ENCODE results near the gene ASF1B. TPM values are rescaled to one million over a fixed set of nuclear protein-coding genes. Genes with fewer than 3 reads are reported as not detected.

The ASF1B gene
- total and polyA plus RNA-seq, 2 donors (not counting 3 experiments of a cell fraction or from before 2014, with no cell fraction given), result 39.1 to 42.4 TPM

DNA sequence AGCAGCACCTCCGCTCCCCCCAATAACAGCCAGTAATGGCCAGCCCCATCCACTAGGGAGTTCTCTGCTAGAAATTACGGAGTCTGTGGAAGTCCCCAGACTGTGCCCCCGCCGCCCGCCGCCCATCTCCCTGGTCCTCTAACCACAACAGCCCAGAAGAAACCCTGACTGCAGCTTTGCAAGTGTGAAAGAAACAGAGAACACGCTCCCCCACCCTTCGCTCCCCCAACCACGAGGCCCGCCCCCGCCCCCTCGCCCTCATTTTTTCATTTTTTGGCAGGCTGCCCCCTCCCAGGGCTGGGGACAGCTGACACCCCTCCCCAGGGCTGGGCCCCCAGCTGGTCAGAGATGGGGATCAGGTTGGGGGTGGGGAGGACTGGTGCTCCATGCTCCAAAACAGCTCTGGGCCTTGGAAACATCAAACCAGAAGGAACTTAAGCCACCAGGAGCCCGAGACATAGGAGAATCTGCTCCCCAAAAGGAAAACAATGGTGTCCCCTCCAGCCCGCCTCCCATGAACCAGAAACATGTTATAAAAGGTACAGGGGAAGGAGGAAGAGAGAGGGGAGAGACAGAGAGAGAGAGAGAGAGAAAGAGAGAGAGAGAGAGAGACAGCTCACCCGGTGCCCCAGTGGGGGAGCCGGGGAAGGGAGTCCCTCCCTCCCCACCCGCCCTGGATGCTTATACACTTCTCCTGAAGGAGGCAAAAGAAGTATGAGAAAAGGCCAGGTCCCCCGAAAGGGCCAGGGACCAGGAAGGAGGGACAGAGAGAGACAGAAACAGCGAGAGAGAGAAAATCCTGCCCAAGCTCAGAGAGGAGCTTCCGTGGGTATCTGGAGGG lies 29.8 kb upstream of the ASF1B start:
- intact Hi-C loops (cut with micrococcal nuclease), result no loop called here

More for the DNA sequence above, 29.8 kb upstream of the ASF1B start:
- no peaks in the 10 kb centered on the region for H3K9me3 ChIP-seq (replicated peaks; ENCODE audit: control insufficient read depth, insufficient read depth, low read length)
- FAIRE-seq, result no peak
- DNase-seq (ENCODE audit: low read depth, low spot score), result no peak
- CTCF ChIA-PET, result interaction anchor here (0.5 to 1.1 kb wide), 3 partner anchors 12 to 240 kb away, joined by 3 to 4 read pairs (median 3); no protein-coding TSS in a partner anchor
- no peak overlapping the region for H2AFZ ChIP-seq (ENCODE audit: low read depth, low read length)
- BruUV-seq (replicated peaks), result no TSS peak
- H3K27me3 ChIP-seq (ENCODE audit: control insufficient read depth in 2 of 2, insufficient read depth in 2 of 2, low read length in 2 of 2), result no peaks in the 10 kb centered on the region
- H3K4me2 ChIP-seq (ENCODE audit: insufficient read depth, low read length), result no peak overlapping the region
- H3K9me1 ChIP-seq (replicated peaks; ENCODE audit: control insufficient read depth, extremely low read depth, insufficient read depth, low read length), result no peaks in the 10 kb centered on the region
- no peak overlapping the region for H3K4me3 ChIP-seq (replicated peaks in 1 of 3; ENCODE audit: insufficient read depth in 1 of 3, low read depth in 1 of 3, low read length in 3 of 3)
- no peaks in the 10 kb centered on the region for H3K4me1 ChIP-seq (ENCODE audit: control insufficient read depth, extremely low read depth, insufficient read depth, low read length)
- no peak overlapping the region for H3K9ac ChIP-seq (replicated peaks; ENCODE audit: extremely low read depth, insufficient read depth, low read length)
- TF ChIP-seq MYC (IDR thresholded peaks at IDR 0.05; ENCODE audit: low read depth, low read length) (no peak), POLR2A (IDR thresholded peaks at IDR 0.05; ENCODE audit: low read depth, low read length) (no peak), POLR2AphosphoS5 (IDR thresholded peaks at IDR 0.05; ENCODE audit: insufficient read depth, low read depth, low read length) (no peak), GATA2 (IDR thresholded peaks at IDR 0.05; ENCODE audit: insufficient read depth, insufficient read length, low read depth, low read length) (no peak), FOS (IDR thresholded peaks at IDR 0.05; ENCODE audit: borderline replicate concordance, insufficient read depth, low read length) (no peak), EZH2 (IDR thresholded peaks at IDR 0.05; ENCODE audit: borderline replicate concordance, low read depth, low read length, severe bottlenecking) (no peak), JUN (IDR thresholded peaks at IDR 0.05; ENCODE audit: borderline replicate concordance, insufficient read depth, insufficient read length, low read depth) (no peak)
- TF ChIP-seq, protein P1, sequence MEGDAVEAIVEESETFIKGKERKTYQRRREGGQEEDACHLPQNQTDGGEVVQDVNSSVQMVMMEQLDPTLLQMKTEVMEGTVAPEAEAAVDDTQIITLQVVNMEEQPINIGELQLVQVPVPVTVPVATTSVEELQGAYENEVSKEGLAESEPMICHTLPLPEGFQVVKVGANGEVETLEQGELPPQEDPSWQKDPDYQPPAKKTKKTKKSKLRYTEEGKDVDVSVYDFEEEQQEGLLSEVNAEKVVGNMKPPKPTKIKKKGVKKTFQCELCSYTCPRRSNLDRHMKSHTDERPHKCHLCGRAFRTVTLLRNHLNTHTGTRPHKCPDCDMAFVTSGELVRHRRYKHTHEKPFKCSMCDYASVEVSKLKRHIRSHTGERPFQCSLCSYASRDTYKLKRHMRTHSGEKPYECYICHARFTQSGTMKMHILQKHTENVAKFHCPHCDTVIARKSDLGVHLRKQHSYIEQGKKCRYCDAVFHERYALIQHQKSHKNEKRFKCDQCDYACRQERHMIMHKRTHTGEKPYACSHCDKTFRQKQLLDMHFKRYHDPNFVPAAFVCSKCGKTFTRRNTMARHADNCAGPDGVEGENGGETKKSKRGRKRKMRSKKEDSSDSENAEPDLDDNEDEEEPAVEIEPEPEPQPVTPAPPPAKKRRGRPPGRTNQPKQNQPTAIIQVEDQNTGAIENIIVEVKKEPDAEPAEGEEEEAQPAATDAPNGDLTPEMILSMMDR (IDR thresholded peaks at IDR 0.05; ENCODE audit: extremely low read depth in 1 of 2, insufficient read depth in 1 of 2, low read depth in 1 of 2, low read length in 2 of 2), result no peak
- TF ChIP-seq, protein P2, sequence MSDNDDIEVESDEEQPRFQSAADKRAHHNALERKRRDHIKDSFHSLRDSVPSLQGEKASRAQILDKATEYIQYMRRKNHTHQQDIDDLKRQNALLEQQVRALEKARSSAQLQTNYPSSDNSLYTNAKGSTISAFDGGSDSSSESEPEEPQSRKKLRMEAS (IDR thresholded peaks at IDR 0.05; ENCODE audit: insufficient read depth, insufficient read length), result no peak
- POLR2A ChIA-PET, result interaction anchor here (0.7 kb wide), 1 partner anchor 319 kb away, joined by 3 read pairs; no protein-coding TSS in a partner anchor
- no peaks in the 10 kb centered on the region for H3K36me3 ChIP-seq (ENCODE audit: control insufficient read depth in 2 of 2, extremely low read depth in 1 of 2, insufficient read depth in 2 of 2, low read length in 2 of 2)
- H3K27ac ChIP-seq (ENCODE audit: insufficient read depth, low read depth, low read length), result no peak overlapping the region
- H3K79me2 ChIP-seq (ENCODE audit: control insufficient read depth, insufficient read depth, low read length), result no peaks in the 10 kb centered on the region
- dilution Hi-C loops (cut with MboI; ENCODE audit: extremely low pct_ligation_motif_present, low sequenced_read_pairs), result no loop called here
- no peaks in the 10 kb centered on the region for H4K20me1 ChIP-seq (replicated peaks; ENCODE audit: control insufficient read depth, extremely low read depth, insufficient read depth, low read length)
